Upper lobe of left lung (tissue), 4 donors: ENCODE results near the gene RGCC.

Experiments used
- EP300 ChIP-seq, 4 donors: sonication (generic); formaldehyde crosslinking; IDR thresholded peaks; one replicate each; pipeline ENCODE4 v1.5.1; 2017; ENCODE audit warnings: antibody characterized with exemption in 4 of 4, control low read depth in 2 of 4
- POLR2A ChIP-seq, 4 donors: fragments of 450-650 bp; IDR thresholded peaks; one replicate each; pipeline ENCODE4 v1.5.1; 2016 to 2017; ENCODE audit warnings: antibody characterized with exemption in 4 of 4, mild to moderate bottlenecking in 2 of 4
- POLR2AphosphoS5 ChIP-seq, 2 donors: sonication (generic); formaldehyde crosslinking; IDR thresholded peaks; one replicate each; pipeline ENCODE4 v1.5.1; 2017; ENCODE audit warnings: antibody characterized with exemption in 2 of 2
- TF ChIP-seq, protein P1 (sequence below), 6 experiments: fragments of 450-650 bp in 4 of 6; fragments of 200-600 bp in 2 of 6; sonication (generic) in 2 of 6; IDR thresholded peaks; one replicate each; pipeline ENCODE4 v1.5.1; 2016 to 2019; ENCODE audit warnings: antibody characterized with exemption in 6 of 6

DNA sequence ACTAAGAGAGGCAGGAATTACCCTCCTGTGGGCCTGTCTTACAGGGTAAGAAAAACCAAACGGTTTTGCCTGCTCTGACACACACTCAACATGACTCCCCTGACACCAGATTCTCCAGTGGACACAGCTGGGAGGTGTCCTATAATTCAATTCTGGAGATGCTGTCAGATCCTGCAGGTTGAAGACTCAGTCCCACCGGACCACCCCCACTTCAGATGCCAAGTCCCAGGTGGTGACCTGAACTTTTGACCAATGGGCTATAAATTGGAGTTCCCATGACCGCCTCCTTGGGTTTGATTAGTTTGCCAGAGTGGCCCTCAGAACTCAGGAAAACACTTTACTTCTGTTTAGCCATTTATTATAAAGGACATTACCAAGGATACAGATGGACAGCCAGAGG is 52.6 kb downstream of the RGCC start:
- TF ChIP-seq, protein P1, sequence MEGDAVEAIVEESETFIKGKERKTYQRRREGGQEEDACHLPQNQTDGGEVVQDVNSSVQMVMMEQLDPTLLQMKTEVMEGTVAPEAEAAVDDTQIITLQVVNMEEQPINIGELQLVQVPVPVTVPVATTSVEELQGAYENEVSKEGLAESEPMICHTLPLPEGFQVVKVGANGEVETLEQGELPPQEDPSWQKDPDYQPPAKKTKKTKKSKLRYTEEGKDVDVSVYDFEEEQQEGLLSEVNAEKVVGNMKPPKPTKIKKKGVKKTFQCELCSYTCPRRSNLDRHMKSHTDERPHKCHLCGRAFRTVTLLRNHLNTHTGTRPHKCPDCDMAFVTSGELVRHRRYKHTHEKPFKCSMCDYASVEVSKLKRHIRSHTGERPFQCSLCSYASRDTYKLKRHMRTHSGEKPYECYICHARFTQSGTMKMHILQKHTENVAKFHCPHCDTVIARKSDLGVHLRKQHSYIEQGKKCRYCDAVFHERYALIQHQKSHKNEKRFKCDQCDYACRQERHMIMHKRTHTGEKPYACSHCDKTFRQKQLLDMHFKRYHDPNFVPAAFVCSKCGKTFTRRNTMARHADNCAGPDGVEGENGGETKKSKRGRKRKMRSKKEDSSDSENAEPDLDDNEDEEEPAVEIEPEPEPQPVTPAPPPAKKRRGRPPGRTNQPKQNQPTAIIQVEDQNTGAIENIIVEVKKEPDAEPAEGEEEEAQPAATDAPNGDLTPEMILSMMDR (IDR thresholded peaks at IDR 0.05), result no peak
- TF ChIP-seq POLR2A (IDR thresholded peaks at IDR 0.05), result no peak
- TF ChIP-seq POLR2AphosphoS5 (IDR thresholded peaks at IDR 0.05), result no peak
- no peak for TF ChIP-seq EP300 (IDR thresholded peaks at IDR 0.05)
